ENCODE results near the gene TEX264.

DNA sequence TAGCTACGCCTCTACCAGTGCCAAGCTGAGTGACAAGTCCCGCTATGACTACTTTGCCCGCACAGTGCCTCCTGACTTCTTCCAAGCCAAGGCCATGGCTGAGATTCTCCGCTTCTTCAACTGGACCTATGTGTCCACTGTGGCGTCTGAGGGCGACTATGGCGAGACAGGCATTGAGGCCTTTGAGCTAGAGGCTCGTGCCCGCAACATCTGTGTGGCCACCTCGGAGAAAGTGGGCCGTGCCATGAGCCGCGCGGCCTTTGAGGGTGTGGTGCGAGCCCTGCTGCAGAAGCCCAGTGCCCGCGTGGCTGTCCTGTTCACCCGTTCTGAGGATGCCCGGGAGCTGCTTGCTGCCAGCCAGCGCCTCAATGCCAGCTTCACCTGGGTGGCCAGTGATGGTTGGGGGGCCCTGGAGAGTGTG is 41.5 kb downstream of the TEX264 start:
- TF ChIP-seq, protein P1, sequence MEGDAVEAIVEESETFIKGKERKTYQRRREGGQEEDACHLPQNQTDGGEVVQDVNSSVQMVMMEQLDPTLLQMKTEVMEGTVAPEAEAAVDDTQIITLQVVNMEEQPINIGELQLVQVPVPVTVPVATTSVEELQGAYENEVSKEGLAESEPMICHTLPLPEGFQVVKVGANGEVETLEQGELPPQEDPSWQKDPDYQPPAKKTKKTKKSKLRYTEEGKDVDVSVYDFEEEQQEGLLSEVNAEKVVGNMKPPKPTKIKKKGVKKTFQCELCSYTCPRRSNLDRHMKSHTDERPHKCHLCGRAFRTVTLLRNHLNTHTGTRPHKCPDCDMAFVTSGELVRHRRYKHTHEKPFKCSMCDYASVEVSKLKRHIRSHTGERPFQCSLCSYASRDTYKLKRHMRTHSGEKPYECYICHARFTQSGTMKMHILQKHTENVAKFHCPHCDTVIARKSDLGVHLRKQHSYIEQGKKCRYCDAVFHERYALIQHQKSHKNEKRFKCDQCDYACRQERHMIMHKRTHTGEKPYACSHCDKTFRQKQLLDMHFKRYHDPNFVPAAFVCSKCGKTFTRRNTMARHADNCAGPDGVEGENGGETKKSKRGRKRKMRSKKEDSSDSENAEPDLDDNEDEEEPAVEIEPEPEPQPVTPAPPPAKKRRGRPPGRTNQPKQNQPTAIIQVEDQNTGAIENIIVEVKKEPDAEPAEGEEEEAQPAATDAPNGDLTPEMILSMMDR (IDR thresholded peaks at IDR 0.05), result no peak
- no peak for TF ChIP-seq POLR2A (IDR thresholded peaks at IDR 0.05)
- TF ChIP-seq EP300 (IDR thresholded peaks at IDR 0.05), result no peak
